Osteoblast (primary cell): Measurements from ENCODE around the gene ASTN2. TPM values are rescaled to one million over a fixed set of nuclear protein-coding genes. Genes with fewer than 3 reads are reported as not detected.

ENCODE experiments used
- DNase-seq: peaks from one replicate; pipeline ENCODE4 v3.0.0; 2011; ENCODE audit warnings: low spot score, mixed read lengths; ENCODE audit not compliant: insufficient read length; ENCODE audit errors: missing footprints
- H2AFZ ChIP-seq: 2 replicates; pipeline ENCODE4 v1.6.0; 2011; ENCODE audit warnings: mild to moderate bottlenecking, low read length
- H3K27ac ChIP-seq: 2 replicates; pipeline ENCODE4 v1.5.1; 2011; ENCODE audit warnings: mild to moderate bottlenecking, low read depth, low read length, moderate library complexity
- H3K27me3 ChIP-seq: 2 replicates; pipeline ENCODE4 v1.6.0; 2012; ENCODE audit warnings: mild to moderate bottlenecking, control low read depth, inconsistent platforms, low read length, moderate library complexity; ENCODE audit not compliant: insufficient read depth
- H3K36me3 ChIP-seq: 2 replicates; pipeline ENCODE4 v1.5.1; 2011; ENCODE audit warnings: mild to moderate bottlenecking, low read length, control low read depth, moderate library complexity; ENCODE audit not compliant: insufficient read depth
- H3K4me1 ChIP-seq: 2 replicates; pipeline ENCODE4 v1.5.1; 2011; ENCODE audit warnings: mild to moderate bottlenecking, low read length, control low read depth, moderate library complexity; ENCODE audit not compliant: insufficient read depth
- H3K4me2 ChIP-seq: 2 replicates; pipeline ENCODE4 v1.6.0; 2011; ENCODE audit warnings: mild to moderate bottlenecking, low read length; ENCODE audit not compliant: insufficient read depth
- H3K4me3 ChIP-seq: fragments of 200-600 bp; sonication (generic); 3 replicates; pipeline ENCODE4 v1.5.1; 2012; ENCODE audit warnings: mild to moderate bottlenecking, low read length, inconsistent platforms; ENCODE audit not compliant: insufficient read depth
- H3K79me2 ChIP-seq: 2 replicates; pipeline ENCODE4 v1.6.0; 2012; ENCODE audit warnings: mild to moderate bottlenecking, low read length, control low read depth, inconsistent platforms; ENCODE audit not compliant: insufficient read depth
- H3K9me3 ChIP-seq: 2 replicates; pipeline ENCODE4 v1.5.1; 2011; ENCODE audit warnings: low read depth, low read length, control low read depth
- H4K20me1 ChIP-seq: 2 replicates; pipeline ENCODE4 v1.6.0; 2012; ENCODE audit warnings: mild to moderate bottlenecking, low read length, control low read depth; ENCODE audit not compliant: insufficient read depth
- total RNA-seq: library from RNA; depleted of rRNA; stranded (reverse); fragments of >200 nt; gene quantifications from 2 replicates; pipeline ENCODE4 v1.2.3, GENCODE V29; 2012
- TF ChIP-seq, protein P1 (sequence below): IDR thresholded peaks from 2 replicates; pipeline ENCODE4 v1.5.1; 2011; ENCODE audit warnings: mild to moderate bottlenecking, low read depth, low read length, moderate library complexity; ENCODE audit errors: extremely low read depth

Gene ASTN2
- total RNA-seq, 1 donor = 4.7 TPM

- Histone ChIP-seq H3K9me3 (no peaks in the 10 kb centered on the region), H4K20me1 (no peaks in the 10 kb centered on the region), H3K79me2 (no peaks in the 10 kb centered on the region), H3K27ac (no peak overlapping the region), H3K4me3 (no peak overlapping the region), H3K36me3 (no peaks in the 10 kb centered on the region), H2AFZ (no peak overlapping the region), H3K27me3 (no peaks in the 10 kb centered on the region), H3K4me2 (no peak overlapping the region), H3K4me1 (no peaks in the 10 kb centered on the region)
- no peak for DNase-seq
- TF ChIP-seq, protein P1, sequence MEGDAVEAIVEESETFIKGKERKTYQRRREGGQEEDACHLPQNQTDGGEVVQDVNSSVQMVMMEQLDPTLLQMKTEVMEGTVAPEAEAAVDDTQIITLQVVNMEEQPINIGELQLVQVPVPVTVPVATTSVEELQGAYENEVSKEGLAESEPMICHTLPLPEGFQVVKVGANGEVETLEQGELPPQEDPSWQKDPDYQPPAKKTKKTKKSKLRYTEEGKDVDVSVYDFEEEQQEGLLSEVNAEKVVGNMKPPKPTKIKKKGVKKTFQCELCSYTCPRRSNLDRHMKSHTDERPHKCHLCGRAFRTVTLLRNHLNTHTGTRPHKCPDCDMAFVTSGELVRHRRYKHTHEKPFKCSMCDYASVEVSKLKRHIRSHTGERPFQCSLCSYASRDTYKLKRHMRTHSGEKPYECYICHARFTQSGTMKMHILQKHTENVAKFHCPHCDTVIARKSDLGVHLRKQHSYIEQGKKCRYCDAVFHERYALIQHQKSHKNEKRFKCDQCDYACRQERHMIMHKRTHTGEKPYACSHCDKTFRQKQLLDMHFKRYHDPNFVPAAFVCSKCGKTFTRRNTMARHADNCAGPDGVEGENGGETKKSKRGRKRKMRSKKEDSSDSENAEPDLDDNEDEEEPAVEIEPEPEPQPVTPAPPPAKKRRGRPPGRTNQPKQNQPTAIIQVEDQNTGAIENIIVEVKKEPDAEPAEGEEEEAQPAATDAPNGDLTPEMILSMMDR = no peak
Measured at GRCh38 chr9:117135501-117136098, 279.3 kb downstream of the ASTN2 start.

GRCh38 chr9:117134826-117135500, 279.9 kb downstream of the ASTN2 start:
- H3K27ac ChIP-seq = no peak overlapping the region
- no peaks in the 10 kb centered on the region for H3K79me2 ChIP-seq
- H3K9me3 ChIP-seq = no peaks in the 10 kb centered on the region
- H3K4me2 ChIP-seq = no peak overlapping the region
- H3K4me3 ChIP-seq = no peak overlapping the region
- TF ChIP-seq, protein P1 = no peak
- no peaks in the 10 kb centered on the region for H3K4me1 ChIP-seq
- H3K27me3 ChIP-seq = no peaks in the 10 kb centered on the region
- no peaks in the 10 kb centered on the region for H3K36me3 ChIP-seq
- H2AFZ ChIP-seq = no peak overlapping the region
- DNase-seq = no peak
- no peaks in the 10 kb centered on the region for H4K20me1 ChIP-seq

DNA sequence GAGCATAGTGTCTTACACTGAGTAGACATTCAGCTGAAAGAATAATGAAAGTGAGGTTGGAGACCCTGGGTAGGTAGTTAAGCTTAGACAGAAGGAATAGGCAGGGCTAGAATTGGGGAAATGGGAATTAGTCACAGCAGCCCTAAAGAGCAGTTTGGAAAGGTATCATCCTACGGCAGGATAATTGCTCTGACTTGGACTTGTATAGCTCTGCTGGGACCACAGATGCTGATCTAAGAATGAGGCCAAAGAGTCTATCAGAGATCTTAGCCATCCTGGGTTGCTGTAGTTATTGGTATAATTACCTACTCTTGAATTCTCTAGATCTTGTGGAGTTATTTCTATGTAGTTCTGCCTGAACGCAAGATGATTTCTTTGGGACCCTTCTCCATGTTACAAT, 288.0 kb downstream of the ASTN2 start:
- Histone ChIP-seq H3K4me3 (no peak overlapping the region), H3K4me2 (no peak overlapping the region), H3K9me3 (no peaks in the 10 kb centered on the region), H3K4me1 (no peaks in the 10 kb centered on the region), H3K27ac (no peak overlapping the region), H4K20me1 (no peaks in the 10 kb centered on the region), H3K79me2 (no peaks in the 10 kb centered on the region), H2AFZ (no peak overlapping the region), H3K27me3 (no peaks in the 10 kb centered on the region), H3K36me3 (no peaks in the 10 kb centered on the region)
- no peak for DNase-seq
- TF ChIP-seq, protein P1 = no peak

GRCh38 chr9:117125531-117125930, 289.3 kb downstream of the ASTN2 start:
- TF ChIP-seq, protein P1 = no peak
- Histone ChIP-seq H3K79me2 (no peaks in the 10 kb centered on the region), H2AFZ (no peak overlapping the region), H3K27ac (no peak overlapping the region), H3K9me3 (no peaks in the 10 kb centered on the region), H3K4me2 (no peak overlapping the region), H4K20me1 (no peaks in the 10 kb centered on the region), H3K27me3 (no peaks in the 10 kb centered on the region), H3K4me3 (no peak overlapping the region), H3K4me1 (no peaks in the 10 kb centered on the region), H3K36me3 (no peaks in the 10 kb centered on the region)
- no peak for DNase-seq
